GM12878 (cell line): Measurements from ENCODE around the gene KCNK5. TPM values are rescaled to one million over a fixed set of nuclear protein-coding genes. Genes with fewer than 3 reads are reported as not detected.

Source experiments
- ATAC-seq: fragments of 200-7000 bp; cut with Tn5 transposase; 3 replicates; pipeline ENCODE4 v1.9.1; 2020; ENCODE audit warnings: mild to moderate bottlenecking, moderate library complexity
- BruUV-seq: library from RNA; stranded (reverse); fragments of 400-500 nt; replicated peaks from 2 replicates; lab custom pipeline; 2021; lab: Mats Ljungman, UMichigan
- CTCF ChIA-PET: fragments of 300-600 bp; sonication (Branson Sonifier 250); formaldehyde crosslinking; extraction: SDS; loops from one replicate; lab custom pipeline; 2021; ENCODE audit warnings: inconsistent platforms; lab: Yijun Ruan, JAX
- POLR2A ChIA-PET: fragments of 350-600 bp; formaldehyde crosslinking; extraction: SDS; loops from one replicate; lab custom pipeline; 2021; ENCODE audit warnings: inconsistent platforms; lab: Charles Lee
- RAD21 ChIA-PET: fragments of 300-600 bp; sonication (Branson Sonifier 250); formaldehyde crosslinking; loops from one replicate; lab custom pipeline; 2023; ENCODE audit warnings: antibody characterized with exemption; ENCODE audit not compliant: unreplicated experiment; lab: Charles Lee
- SMC1A ChIA-PET: fragments of 300-600 bp; sonication (Branson Sonifier 250); formaldehyde crosslinking; loops from one replicate; lab custom pipeline; 2023; ENCODE audit not compliant: unreplicated experiment, uncharacterized antibody; lab: Charles Lee
- DNase-seq: peaks from one replicate; pipeline ENCODE4 v3.0.0-alpha.2; 2011; ENCODE audit warnings: low read depth, low spot score
- FAIRE-seq: peaks from 3 replicates; lab custom pipeline; 2011; peaks lifted over from hg19 to GRCh38; lab: Jason Lieb, UNC
- H2AFZ ChIP-seq: 2 replicates; pipeline ENCODE4 v1.6.0; 2011; ENCODE audit warnings: low read depth, low read length, control low read depth; ENCODE audit not compliant: control insufficient read depth
- H3K27ac ChIP-seq: 2 replicates; pipeline ENCODE4 v1.5.1; 2011; ENCODE audit warnings: control low read depth; ENCODE audit not compliant: control insufficient read depth, insufficient read depth
- H3K27me3 ChIP-seq, 2 experiments: replicated peaks in 1 of 2; 2 replicates each; pipeline versions ENCODE4 v1.6.0 to v1.6.1; 2011; ENCODE audit warnings: low read length in 1 of 2; ENCODE audit not compliant: control insufficient read depth in 2 of 2, insufficient read depth in 2 of 2
- H3K36me3 ChIP-seq, 2 experiments: 2 replicates each; pipeline ENCODE4 v1.5.1; 2011; ENCODE audit warnings: low read length in 1 of 2; ENCODE audit not compliant: control insufficient read depth in 2 of 2, insufficient read depth in 2 of 2
- H3K4me1 ChIP-seq: 2 replicates; pipeline ENCODE4 v1.6.1; 2011; ENCODE audit warnings: mild to moderate bottlenecking, low read length, moderate library complexity, mixed read lengths; ENCODE audit not compliant: control insufficient read depth, insufficient read depth
- H3K4me2 ChIP-seq: 2 replicates; pipeline ENCODE4 v1.6.0; 2011; ENCODE audit warnings: control low read depth; ENCODE audit not compliant: control insufficient read depth, insufficient read depth
- H3K4me3 ChIP-seq: fragments of 200-600 bp; sonication (generic); 2 replicates; pipeline ENCODE4 v1.5.1; 2016
- H3K79me2 ChIP-seq: 2 replicates; pipeline ENCODE4 v1.6.0; 2011; ENCODE audit warnings: low read length; ENCODE audit not compliant: control insufficient read depth, insufficient read depth
- H3K9ac ChIP-seq: 2 replicates; pipeline ENCODE4 v1.8.0; 2011; ENCODE audit warnings: low read length, control low read depth, mixed read lengths; ENCODE audit not compliant: control insufficient read depth, insufficient read depth
- H3K9me3 ChIP-seq: replicated peaks from 3 replicates; pipeline ENCODE4 v1.5.1; 2011; ENCODE audit warnings: mild to moderate bottlenecking, low read length; ENCODE audit not compliant: control insufficient read depth, insufficient read depth
- H4K20me1 ChIP-seq: 2 replicates; pipeline ENCODE4 v1.6.0; 2011; ENCODE audit not compliant: control insufficient read depth, insufficient read depth
- PML ChIP-seq: IDR thresholded peaks from 2 replicates; pipeline ENCODE4 v1.6.1; 2012; ENCODE audit warnings: low read length, inconsistent platforms
- RBBP5 ChIP-seq: fragments of 200-600 bp; sonication (generic); conservative IDR thresholded peaks from 2 replicates; pipeline ENCODE4 v1.6.1; 2016
- REST ChIP-seq: IDR thresholded peaks from 2 replicates; pipeline ENCODE4 v1.6.1; 2012; ENCODE audit warnings: mild to moderate bottlenecking, low read depth, low read length
- STAT3 ChIP-seq: IDR thresholded peaks from 2 replicates; pipeline ENCODE4 v1.6.1; 2011; ENCODE audit warnings: low read depth, low read length, improper control_type of control experiment
- ZZZ3 ChIP-seq: IDR thresholded peaks from 2 replicates; pipeline ENCODE4 v1.6.1; 2011; ENCODE audit warnings: low read depth; ENCODE audit not compliant: control insufficient read depth, insufficient read length
- WGBS: methylation state at CpG from one replicate; pipeline ENCODE4 v1.1.6; 2016; ENCODE audit warnings: low lambda C conversion rate; ENCODE audit not compliant: insufficient replicate concordance, insufficient coverage; ENCODE audit errors: missing lambda C conversion rate; 5-methylcytosine and 5-hydroxymethylcytosine counted together
- in situ Hi-C: fragments of 300-500 bp; cut with MboI; formaldehyde crosslinking; loops from 9 replicates; pipeline ENCODE4 v1.14.3; 2018; ENCODE audit warnings: mixed read lengths
- intact Hi-C: fragments of 100-400 bp; cut with micrococcal nuclease; formaldehyde crosslinking; loops from one replicate; pipeline ENCODE4 v1.14.2; 2022; ENCODE audit not compliant: unreplicated experiment
- polyA plus RNA-seq, 11 experiments: library from polyadenylated mRNA; depleted of rRNA in 4 of 11; unstranded in 6 of 11; stranded (reverse) in 5 of 11; fragments of >200 nt; fragmentation: Nextera tagmentation in 4 of 11; fragmentation: Illumina TruSeq in 1 of 11; extraction: Ambion mirVana in 4 of 11; extraction: Trizol in 1 of 11; gene quantifications; 1 replicate in 1 of 11; 2 replicates in 10 of 11; pipeline versions ENCODE4 v1.2.1 to v1.2.3, GENCODE V29; 2011 to 2016; ENCODE audit warnings: inconsistent platforms in 2 of 11, missing spikeins in 2 of 11, low read depth in 1 of 11
- total RNA-seq, 4 experiments: library from RNA; depleted of rRNA in 3 of 4; stranded (reverse); fragments of >200 nt in 3 of 4; fragmentation: Illumina TruSeq in 1 of 4; extraction: Trizol in 1 of 4; gene quantifications; 2 replicates each; pipeline versions ENCODE4 v1.2.1 to v1.2.3, GENCODE V29; 2013 to 2021

The KCNK5 gene
- total and polyA plus RNA-seq, 10 of the 15 experiments (the other 5 are each of a cell fraction or from before 2014, with no cell fraction given) = 0.11 to 4.2 (median 2.1) TPM

GRCh38 chr6:39243809-39244208 lies 14.5 kb upstream of the KCNK5 start:
- FAIRE-seq (no peak), DNase-seq (no peak), ATAC-seq (no peak)
- RAD21 ChIA-PET = no interaction called here
- H3K9me3 ChIP-seq = no peaks in the 10 kb centered on the region
- in situ Hi-C loops (no loop called here), intact Hi-C loops (no loop called here)
- no peak overlapping the region for H2AFZ ChIP-seq
- no TSS peak for BruUV-seq
- no peaks in the 10 kb centered on the region for H3K4me1 ChIP-seq
- SMC1A ChIA-PET = no interaction called here
- CTCF ChIA-PET = interaction anchor here (0.6 to 1.1 kb wide), 2 partner anchors 59 to 1320 kb away, joined by 3 read pairs; no protein-coding TSS in a partner anchor
- H3K9ac ChIP-seq = no peak overlapping the region
- H3K27me3 ChIP-seq = no peaks in the 10 kb centered on the region
- H3K4me3 ChIP-seq = no peak overlapping the region
- TF ChIP-seq STAT3 (no peak), PML (no peak), RBBP5 (no peak), ZZZ3 (no peak), REST (no peak)
- no peaks in the 10 kb centered on the region for H3K79me2 ChIP-seq
- 70% methylated on average over 9 of the region's 9 CpGs for WGBS
- no peak overlapping the region for H3K27ac ChIP-seq
- H3K36me3 ChIP-seq = no peaks in the 10 kb centered on the region
- H4K20me1 ChIP-seq = no peaks in the 10 kb centered on the region
- POLR2A ChIA-PET = no interaction called here
- H3K4me2 ChIP-seq = no peak overlapping the region
